ENCODE results near the gene ACTN4.

The ACTN4 gene

DNA sequence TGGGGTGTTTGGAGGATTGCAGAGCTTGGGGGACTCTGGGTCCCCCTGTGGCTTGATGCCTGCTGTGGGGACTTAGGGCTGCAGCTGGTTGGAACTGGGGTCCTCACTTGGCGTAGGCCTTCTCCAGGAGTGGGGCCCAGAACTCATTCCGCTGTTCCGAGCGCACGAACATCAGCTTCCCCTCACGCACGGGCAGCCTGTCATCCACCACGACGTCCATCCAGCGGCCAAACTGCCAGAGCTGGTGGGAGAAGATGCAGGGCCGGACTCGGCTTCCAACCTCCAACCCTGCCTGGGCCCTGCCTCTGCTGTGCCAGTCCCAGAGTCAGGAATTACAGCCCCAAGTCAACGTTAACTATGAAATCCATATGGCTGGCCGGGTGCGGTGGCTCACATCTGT, 94.2 kb downstream of the ACTN4 start:
- DNase-seq (ENCODE audit: low read depth, low spot score), result no peak
- H3K4me3 ChIP-seq (ENCODE audit: low read depth, low read length), result no peak overlapping the region
- TF ChIP-seq, protein P1, sequence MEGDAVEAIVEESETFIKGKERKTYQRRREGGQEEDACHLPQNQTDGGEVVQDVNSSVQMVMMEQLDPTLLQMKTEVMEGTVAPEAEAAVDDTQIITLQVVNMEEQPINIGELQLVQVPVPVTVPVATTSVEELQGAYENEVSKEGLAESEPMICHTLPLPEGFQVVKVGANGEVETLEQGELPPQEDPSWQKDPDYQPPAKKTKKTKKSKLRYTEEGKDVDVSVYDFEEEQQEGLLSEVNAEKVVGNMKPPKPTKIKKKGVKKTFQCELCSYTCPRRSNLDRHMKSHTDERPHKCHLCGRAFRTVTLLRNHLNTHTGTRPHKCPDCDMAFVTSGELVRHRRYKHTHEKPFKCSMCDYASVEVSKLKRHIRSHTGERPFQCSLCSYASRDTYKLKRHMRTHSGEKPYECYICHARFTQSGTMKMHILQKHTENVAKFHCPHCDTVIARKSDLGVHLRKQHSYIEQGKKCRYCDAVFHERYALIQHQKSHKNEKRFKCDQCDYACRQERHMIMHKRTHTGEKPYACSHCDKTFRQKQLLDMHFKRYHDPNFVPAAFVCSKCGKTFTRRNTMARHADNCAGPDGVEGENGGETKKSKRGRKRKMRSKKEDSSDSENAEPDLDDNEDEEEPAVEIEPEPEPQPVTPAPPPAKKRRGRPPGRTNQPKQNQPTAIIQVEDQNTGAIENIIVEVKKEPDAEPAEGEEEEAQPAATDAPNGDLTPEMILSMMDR (IDR thresholded peaks at IDR 0.05; ENCODE audit: insufficient read depth, low read length, missing control alignments), result no peak
- POLR2A ChIA-PET, result no interaction called here
- CTCF ChIA-PET, result interaction anchor here (1.3 to 2.8 kb wide), 2 partner anchors 12 to 28 kb away, joined by 4 to 8 read pairs; no protein-coding TSS in a partner anchor

DNA sequence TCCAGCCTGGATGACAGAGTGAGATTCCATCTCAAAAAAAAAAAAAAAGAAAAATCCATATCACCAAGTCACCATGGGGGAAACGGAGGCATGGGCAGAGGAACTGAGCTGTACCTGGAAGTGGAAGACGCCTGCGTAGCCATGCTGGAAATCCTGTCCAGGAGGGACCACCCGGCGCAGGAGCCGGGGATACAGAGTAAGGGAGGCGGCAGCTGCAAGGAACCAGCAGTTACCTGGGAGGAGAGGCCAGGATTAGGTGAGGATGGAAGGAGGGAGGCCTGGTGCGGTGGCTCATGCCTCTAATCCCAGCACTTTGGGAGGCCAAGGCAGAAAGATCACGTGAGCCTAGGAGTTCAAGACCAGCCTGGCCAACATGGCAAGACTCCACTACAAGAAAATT, 94.8 kb downstream of the ACTN4 start:
- no peak for DNase-seq (ENCODE audit: low read depth, low spot score)
- TF ChIP-seq, protein P1 (IDR thresholded peaks at IDR 0.05; ENCODE audit: insufficient read depth, low read length, missing control alignments), result no peak
- ChIA-PET POLR2A (no interaction called here), CTCF (interaction anchor here (2.8 kb wide), 1 partner anchor 27 kb away, joined by 8 read pairs; no protein-coding TSS in a partner anchor)
- no peak overlapping the region for H3K4me3 ChIP-seq (ENCODE audit: low read depth, low read length)

DNA sequence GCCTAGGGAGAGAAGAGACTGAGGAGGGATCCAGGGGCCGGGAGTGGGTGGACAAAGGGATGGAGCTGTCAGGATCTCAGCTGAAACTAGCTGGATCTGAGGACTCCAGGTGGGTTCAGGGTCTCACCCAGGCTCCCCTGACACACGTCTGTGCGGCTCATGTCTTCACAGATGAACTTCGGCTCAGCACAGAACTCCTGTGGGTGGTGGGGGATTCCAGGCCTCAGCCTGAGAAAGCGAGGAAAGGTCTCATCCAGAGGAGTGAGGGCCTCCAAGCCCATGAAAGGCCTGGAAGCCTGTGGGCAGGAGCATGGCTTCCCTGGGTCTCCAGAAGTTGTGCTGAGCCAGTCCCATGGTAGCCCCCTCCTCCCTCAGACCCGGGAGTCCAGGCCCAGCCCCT, 95.5 kb downstream of the ACTN4 start:
- H3K4me3 ChIP-seq (ENCODE audit: low read depth, low read length), result no peak overlapping the region
- CTCF ChIA-PET, result interaction anchor here (2.8 kb wide), 1 partner anchor 27 kb away, joined by 8 read pairs; no protein-coding TSS in a partner anchor
- TF ChIP-seq, protein P1 (IDR thresholded peaks at IDR 0.05; ENCODE audit: insufficient read depth, low read length, missing control alignments), result no peak
- POLR2A ChIA-PET, result no interaction called here
- no peak for DNase-seq (ENCODE audit: low read depth, low spot score)

DNA sequence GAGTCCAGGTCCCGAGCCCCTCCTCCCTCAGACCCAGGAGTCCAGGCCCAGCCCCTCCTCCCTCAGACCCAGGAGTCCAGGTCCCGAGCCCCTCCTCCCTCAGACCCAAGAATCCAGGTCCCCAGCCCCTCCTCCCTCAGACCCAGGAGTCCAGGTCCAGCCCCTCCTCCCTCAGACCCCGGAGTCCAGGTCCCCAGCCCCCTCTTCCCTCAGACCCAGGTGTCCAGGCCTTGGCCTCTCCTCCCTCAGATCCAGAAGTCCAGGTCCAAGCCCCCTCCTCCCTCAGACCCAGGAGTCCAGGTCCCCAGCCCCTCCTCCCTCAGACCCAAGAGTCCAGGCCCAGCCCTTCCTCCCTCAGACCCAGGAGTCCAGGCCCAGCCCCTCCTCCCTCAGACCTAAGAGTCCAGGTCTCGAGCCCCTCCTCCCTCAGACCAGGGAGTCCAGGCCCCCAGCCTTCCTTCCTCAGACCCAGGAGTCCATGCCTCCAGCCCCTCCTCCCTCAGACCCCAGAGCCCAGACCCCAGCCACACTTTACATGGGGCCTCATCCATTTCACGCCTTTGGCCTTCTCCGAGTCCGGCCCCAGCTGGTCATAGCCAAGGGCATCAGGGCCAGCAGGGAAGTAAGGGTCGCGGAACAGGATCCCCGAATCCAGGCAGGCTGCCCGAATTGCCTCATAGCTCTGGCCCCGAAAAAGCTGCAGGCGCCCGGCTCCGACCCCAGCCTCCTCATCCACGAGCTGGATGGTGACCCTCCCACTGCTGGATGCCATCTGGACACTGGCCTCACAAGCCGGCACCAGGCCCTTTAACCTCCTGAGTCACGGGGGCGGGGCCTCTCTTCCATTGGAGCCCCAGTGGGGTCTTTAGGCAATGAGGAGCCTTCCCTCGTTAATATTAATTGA, 96.2 kb downstream of the ACTN4 start:
- H3K4me3 ChIP-seq (ENCODE audit: low read depth, low read length), result no peak overlapping the region
- TF ChIP-seq, protein P1 (IDR thresholded peaks at IDR 0.05; ENCODE audit: insufficient read depth, low read length, missing control alignments), result no peak
- ChIA-PET CTCF (interaction anchor here (0.9 to 1.3 kb wide), 2 partner anchors 26 to 143 kb away, joined by 3 to 4 read pairs; no protein-coding TSS in a partner anchor), POLR2A (no interaction called here)
- no peak for DNase-seq (ENCODE audit: low read depth, low spot score)

DNA sequence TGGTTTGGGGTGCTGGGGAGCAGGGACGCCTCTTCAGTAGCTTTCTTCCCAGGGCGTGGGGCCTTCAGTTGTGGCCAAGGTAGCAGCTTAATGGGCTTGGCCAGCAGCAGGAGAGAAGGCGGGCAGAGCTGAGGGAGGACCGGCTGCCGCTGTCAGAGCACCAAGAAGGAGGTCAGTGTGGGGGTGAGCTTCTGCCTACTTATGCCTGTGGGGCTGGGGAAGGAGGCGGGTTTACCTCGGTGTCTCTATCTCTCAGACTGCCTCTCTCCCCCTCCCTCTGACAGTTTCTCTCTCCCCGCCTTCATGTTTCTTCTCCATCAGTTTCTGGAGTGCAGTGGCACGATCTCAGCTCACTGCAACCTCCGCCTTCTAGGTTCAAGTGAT, 96.8 kb downstream of the ACTN4 start, which contains the start of gene CAPN12:
CAPN12 (minus strand) TSS at position 177 of the 384 bp plus-strand sequence. CDS start 309 bp downstream, outside the sequence.
- TF ChIP-seq, protein P1 (IDR thresholded peaks at IDR 0.05; ENCODE audit: insufficient read depth, low read length, missing control alignments), result no peak
- CTCF ChIA-PET, result interaction anchor here (0.9 to 1.3 kb wide), 2 partner anchors 26 to 142 kb away, joined by 3 to 4 read pairs; no protein-coding TSS in a partner anchor
- DNase-seq (ENCODE audit: low read depth, low spot score), result no peak
- no peak within 1 kb of the TSS for H3K4me3 ChIP-seq (ENCODE audit: low read depth, low read length)
- POLR2A ChIA-PET, result no interaction called here

DNA sequence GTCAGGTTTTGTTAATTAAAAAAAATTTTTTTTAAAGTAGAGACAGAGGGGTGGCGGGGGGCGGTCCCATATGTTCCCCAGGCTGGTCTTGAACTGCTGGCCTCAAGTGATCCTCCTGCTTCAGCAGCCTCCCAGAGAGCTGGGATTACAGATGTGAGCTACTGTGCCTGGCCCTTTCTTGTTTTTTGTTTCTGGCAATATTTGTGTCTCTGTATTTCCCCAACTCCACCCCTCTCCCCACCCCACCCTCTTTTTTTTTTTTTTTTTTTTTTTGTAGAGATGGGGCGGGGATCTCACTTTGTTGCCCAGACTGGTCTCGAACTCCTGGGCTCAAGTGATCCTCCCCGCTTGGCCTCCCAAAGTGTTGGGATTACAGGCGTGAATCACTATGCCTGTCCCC, 97.4 kb downstream of the ACTN4 start:
- no peak for DNase-seq (ENCODE audit: low read depth, low spot score)
- ChIA-PET CTCF (interaction anchor here (1.3 kb wide), 1 partner anchor 25 kb away, joined by 4 read pairs; no protein-coding TSS in a partner anchor), POLR2A (no interaction called here)
- TF ChIP-seq, protein P1 (IDR thresholded peaks at IDR 0.05; ENCODE audit: insufficient read depth, low read length, missing control alignments), result no peak
- H3K4me3 ChIP-seq (ENCODE audit: low read depth, low read length), result no peak overlapping the region

Measured in AG04449 (cell line).